Measurements from ENCODE around the gene USP8.

DNA sequence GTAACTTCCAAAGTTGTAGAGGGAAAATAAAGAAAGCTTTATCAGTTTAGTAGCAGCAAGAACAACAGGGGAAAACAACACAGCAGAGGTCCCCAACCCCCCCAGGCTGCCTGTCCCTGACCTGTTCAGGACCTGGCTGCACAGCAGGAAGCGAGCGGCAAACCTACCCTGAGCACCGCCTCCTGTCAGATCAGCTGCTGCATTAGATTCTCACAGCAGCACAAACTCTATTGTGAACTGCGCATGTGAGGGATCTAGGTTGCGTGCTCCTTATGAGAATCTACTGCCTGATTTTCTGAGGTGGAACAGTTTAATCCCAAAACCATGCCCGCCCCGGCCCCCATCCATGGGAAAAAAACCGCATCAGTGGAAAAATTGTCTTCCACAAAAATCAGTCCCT, 81.9 kb downstream of the USP8 start:
- TF ChIP-seq BACH2 (CRISPR knock-in tag; IDR thresholded peaks at IDR 0.05; ENCODE audit: borderline replicate concordance): no peak
- no peak for TF ChIP-seq ARNTL (CRISPR knock-in tag; IDR thresholded peaks at IDR 0.05; ENCODE audit: borderline replicate concordance, low read depth)
- TF ChIP-seq PPARA (CRISPR knock-in tag; IDR thresholded peaks at IDR 0.05; ENCODE audit: borderline replicate concordance): no peak
- TF ChIP-seq ZNF565 (CRISPR knock-in tag; conservative IDR thresholded peaks at IDR 0.05; ENCODE audit: low read depth): no peak
- no peak for TF ChIP-seq RARB (CRISPR knock-in tag; IDR thresholded peaks at IDR 0.05)
- TF ChIP-seq ZFP3 (CRISPR knock-in tag; IDR thresholded peaks at IDR 0.05): no peak
- TF ChIP-seq OSR1 (CRISPR knock-in tag; IDR thresholded peaks at IDR 0.05): no peak

Data from SK-N-SH treated with all-trans-retinoic acid at 6 μM for 48 hours (cell line).